ENCODE results near the gene KLHDC10.
"Not testable (repeated sequence)": the region's sequence is repeated elsewhere in the genome, so short reads cannot be mapped to it uniquely, and the experiment has no call there.

The KLHDC10 gene

GRCh38 chr7:130124711-130125110 is 54.4 kb downstream of the KLHDC10 start:
- DNase-seq, result no peak

- DNase-seq, result not testable (repeated sequence)
Observed at GRCh38 chr7:130126840-130127239, 56.5 kb downstream of the KLHDC10 start.

- DNase-seq, result no peak
Observed at GRCh38 chr7:130127404-130127803, 57.1 kb downstream of the KLHDC10 start.

GRCh38 chr7:130127821-130128317 is 57.5 kb downstream of the KLHDC10 start:
- DNase-seq, result no peak

- no peak for DNase-seq
Observed at GRCh38 chr7:130129011-130129411, 58.7 kb downstream of the KLHDC10 start.

- DNase-seq, result no peak
Observed at GRCh38 chr7:130131191-130131834, 61.0 kb downstream of the KLHDC10 start.

GRCh38 chr7:130131964-130132875 is 61.9 kb downstream of the KLHDC10 start:
- DNase-seq, result no peak

- DNase-seq, result no peak
Observed at GRCh38 chr7:130133029-130133782, 62.9 kb downstream of the KLHDC10 start.

- DNase-seq, result no peak
Observed at GRCh38 chr7:130134106-130134636, 63.8 kb downstream of the KLHDC10 start.

- no peak for DNase-seq
Observed at GRCh38 chr7:130134726-130135125, 64.4 kb downstream of the KLHDC10 start.

- DNase-seq, result no peak
Observed at GRCh38 chr7:130135208-130136205, 65.2 kb downstream of the KLHDC10 start.

GRCh38 chr7:130136579-130137167 is 66.3 kb downstream of the KLHDC10 start:
- DNase-seq, result no peak

GRCh38 chr7:130137207-130137606 is 66.9 kb downstream of the KLHDC10 start:
- no peak for DNase-seq

- no peak for DNase-seq
Observed at GRCh38 chr7:130139193-130139960, 69.0 kb downstream of the KLHDC10 start.

- no peak for DNase-seq
Observed at GRCh38 chr7:130140551-130141160, 70.3 kb downstream of the KLHDC10 start.

GRCh38 chr7:130141161-130141883 is 71.0 kb downstream of the KLHDC10 start:
- peak; percentile 37 to 64 for DNase-seq

- no peak for DNase-seq
Observed at GRCh38 chr7:130141884-130142653, 71.7 kb downstream of the KLHDC10 start.

GRCh38 chr7:130142654-130143333 is 72.5 kb downstream of the KLHDC10 start:
- DNase-seq, result no peak
